Breast epithelium (tissue), 4 donors: ENCODE data around the gene ASIC4. TPM values are rescaled to one million over a fixed set of nuclear protein-coding genes. Genes with fewer than 3 reads are reported as not detected.

Experiments
- DNase-seq, 2 donors: peaks; one replicate each; pipeline ENCODE4 v3.0.0-alpha.2; 2019; ENCODE audit warnings: low spot score in 2 of 2
- H3K27ac ChIP-seq, 2 donors: fragments of 200-600 bp; sonication (generic) in 1 of 2; one replicate each; pipeline ENCODE4 v1.5.1; 2016 to 2019; ENCODE audit warnings: mild to moderate bottlenecking in 1 of 2
- H3K27me3 ChIP-seq, 2 donors: fragments of 200-600 bp; sonication (generic) in 1 of 2; one replicate each; pipeline versions ENCODE4 v1.5.1 to v1.6.0; 2017 to 2019; ENCODE audit warnings: control low read depth in 1 of 2, mild to moderate bottlenecking in 1 of 2
- H3K36me3 ChIP-seq: fragments of 200-600 bp; one replicate; pipeline ENCODE4 v1.5.1; 2019
- H3K4me1 ChIP-seq, 2 donors: fragments of 200-600 bp; sonication (generic); one replicate each; pipeline ENCODE4 v1.5.1; 2016 to 2019; ENCODE audit warnings: control low read depth in 1 of 2
- H3K4me3 ChIP-seq, 3 donors: fragments of 200-600 bp; sonication (generic); 1 replicate in 2 of 3; 2 replicates in 1 of 3; pipeline ENCODE4 v1.5.1; 2016 to 2019; ENCODE audit warnings: mild to moderate bottlenecking in 3 of 3, moderate library complexity in 2 of 3
- H3K9me3 ChIP-seq, 2 donors: fragments of 200-600 bp; sonication (generic) in 1 of 2; one replicate each; pipeline ENCODE4 v1.5.1; 2016 to 2019; ENCODE audit warnings: control low read depth in 1 of 2
- POLR2A ChIP-seq: fragments of 450-650 bp; IDR thresholded peaks from one replicate; pipeline ENCODE4 v1.6.1; 2016; ENCODE audit warnings: antibody characterized with exemption, mild to moderate bottlenecking, moderate library complexity
- POLR2AphosphoS5 ChIP-seq, 3 donors: sonication (generic); formaldehyde crosslinking; IDR thresholded peaks; one replicate each; pipeline ENCODE4 v1.6.1; 2017; ENCODE audit warnings: antibody characterized with exemption in 3 of 3
- intact Hi-C: fragments of 100-400 bp; cut with DNase I; formaldehyde crosslinking; loops from one replicate; pipeline ENCODE4 v1.15.1; 2023; ENCODE audit warnings: low total_unique reads
- total RNA-seq, 3 donors: library from RNA; depleted of rRNA; stranded (reverse); fragments of >200 nt; gene quantifications; one replicate each; pipeline ENCODE4 v1.1.0, GENCODE V29; 2016
- TF ChIP-seq, protein P1 (sequence below), 3 donors: fragments of 450-650 bp; IDR thresholded peaks; one replicate each; pipeline ENCODE4 v1.5.1; 2016 to 2017; ENCODE audit warnings: antibody characterized with exemption in 3 of 3, mild to moderate bottlenecking in 3 of 3, moderate library complexity in 3 of 3

ASIC4 gene
- total RNA-seq, 3 donors from 2014 or later = 0.44 TPM; not detected in 2

DNA sequence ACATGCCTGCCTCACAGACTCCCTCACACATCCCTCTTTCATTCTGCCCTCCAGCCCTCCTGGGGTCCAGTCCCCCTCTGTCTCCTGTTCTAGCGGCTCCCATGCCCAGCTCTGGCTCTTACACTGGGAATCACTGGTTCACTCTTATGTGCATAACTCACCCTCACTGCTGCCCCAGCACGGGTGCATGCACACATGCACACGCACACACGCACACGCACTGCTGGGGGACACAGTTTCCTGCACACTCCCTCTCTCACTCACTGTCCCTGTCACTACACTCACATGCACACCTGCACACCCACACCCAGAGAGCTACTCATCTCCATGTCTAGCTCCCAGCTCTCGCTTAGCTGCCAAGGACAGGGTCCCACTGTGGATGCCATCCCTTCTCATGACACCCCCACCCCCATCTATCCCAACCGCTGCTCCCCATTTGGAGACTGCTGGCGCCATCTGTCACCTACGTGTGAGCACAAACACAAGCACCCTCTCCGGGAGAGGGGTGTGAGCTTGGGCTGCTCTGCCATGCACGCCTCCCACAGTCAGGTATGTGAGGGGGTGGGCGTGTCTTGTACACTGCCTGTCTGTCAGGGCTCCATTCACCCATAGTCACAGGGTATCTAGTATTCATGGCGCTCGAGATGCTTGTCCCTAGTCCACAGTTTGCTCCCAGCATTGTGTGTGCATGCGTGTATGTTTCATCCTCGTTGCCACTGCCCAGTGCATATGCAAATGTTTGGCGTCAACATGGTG is 1.8 kb downstream of the ASIC4 start:
- TF ChIP-seq, protein P1, sequence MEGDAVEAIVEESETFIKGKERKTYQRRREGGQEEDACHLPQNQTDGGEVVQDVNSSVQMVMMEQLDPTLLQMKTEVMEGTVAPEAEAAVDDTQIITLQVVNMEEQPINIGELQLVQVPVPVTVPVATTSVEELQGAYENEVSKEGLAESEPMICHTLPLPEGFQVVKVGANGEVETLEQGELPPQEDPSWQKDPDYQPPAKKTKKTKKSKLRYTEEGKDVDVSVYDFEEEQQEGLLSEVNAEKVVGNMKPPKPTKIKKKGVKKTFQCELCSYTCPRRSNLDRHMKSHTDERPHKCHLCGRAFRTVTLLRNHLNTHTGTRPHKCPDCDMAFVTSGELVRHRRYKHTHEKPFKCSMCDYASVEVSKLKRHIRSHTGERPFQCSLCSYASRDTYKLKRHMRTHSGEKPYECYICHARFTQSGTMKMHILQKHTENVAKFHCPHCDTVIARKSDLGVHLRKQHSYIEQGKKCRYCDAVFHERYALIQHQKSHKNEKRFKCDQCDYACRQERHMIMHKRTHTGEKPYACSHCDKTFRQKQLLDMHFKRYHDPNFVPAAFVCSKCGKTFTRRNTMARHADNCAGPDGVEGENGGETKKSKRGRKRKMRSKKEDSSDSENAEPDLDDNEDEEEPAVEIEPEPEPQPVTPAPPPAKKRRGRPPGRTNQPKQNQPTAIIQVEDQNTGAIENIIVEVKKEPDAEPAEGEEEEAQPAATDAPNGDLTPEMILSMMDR (IDR thresholded peaks at IDR 0.05) = no peak
- TF ChIP-seq POLR2AphosphoS5 (IDR thresholded peaks at IDR 0.05) = no peak

DNA sequence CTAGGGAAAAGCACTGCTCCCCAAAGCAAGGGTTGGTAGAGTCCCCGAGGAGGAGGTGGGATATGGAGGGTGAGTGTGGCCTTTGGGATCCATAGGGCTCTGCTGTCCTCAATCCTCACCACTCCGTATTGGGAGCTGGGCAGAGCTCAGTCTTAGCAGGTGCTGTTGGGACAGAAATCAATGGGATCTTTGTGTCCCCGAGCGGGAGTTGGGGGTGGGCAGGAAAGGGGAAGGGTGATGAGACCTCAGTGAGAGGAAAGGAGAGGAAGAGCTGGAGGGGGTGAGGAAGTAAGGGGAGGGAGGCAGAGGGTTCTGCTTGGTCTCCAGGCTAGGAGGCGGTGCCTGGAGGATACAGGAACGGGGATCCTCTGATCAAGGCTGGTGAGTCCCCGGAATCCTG is 2.6 kb downstream of the ASIC4 start:
- H3K9me3 ChIP-seq = no peaks in the 10 kb centered on the region
- peaks cover 0 to 17% of the 10 kb centered on the region in 2 donors for H3K27me3 ChIP-seq
- no peak overlapping the region for H3K4me3 ChIP-seq
- H3K27ac ChIP-seq = no peak overlapping the region
- DNase-seq = no peak
- TF ChIP-seq, protein P1 (IDR thresholded peaks at IDR 0.05) = no peak
- TF ChIP-seq POLR2AphosphoS5 (IDR thresholded peaks at IDR 0.05) = no peak
- no peak for TF ChIP-seq POLR2A
- intact Hi-C loops = no loop called here
- no peaks in the 10 kb centered on the region for H3K4me1 ChIP-seq
- H3K36me3 ChIP-seq = no peaks in the 10 kb centered on the region

More for the DNA sequence above, 1.8 kb downstream of the ASIC4 start:
- Histone ChIP-seq H3K27me3 (peaks cover 0 to 13% of the 10 kb centered on the region in 2 donors), H3K4me1 (no peaks in the 10 kb centered on the region), H3K36me3 (no peaks in the 10 kb centered on the region), H3K27ac (no peak overlapping the region), H3K9me3 (no peaks in the 10 kb centered on the region), H3K4me3 (no peak overlapping the region)
- no peak for DNase-seq
- intact Hi-C loops = no loop called here

DNA sequence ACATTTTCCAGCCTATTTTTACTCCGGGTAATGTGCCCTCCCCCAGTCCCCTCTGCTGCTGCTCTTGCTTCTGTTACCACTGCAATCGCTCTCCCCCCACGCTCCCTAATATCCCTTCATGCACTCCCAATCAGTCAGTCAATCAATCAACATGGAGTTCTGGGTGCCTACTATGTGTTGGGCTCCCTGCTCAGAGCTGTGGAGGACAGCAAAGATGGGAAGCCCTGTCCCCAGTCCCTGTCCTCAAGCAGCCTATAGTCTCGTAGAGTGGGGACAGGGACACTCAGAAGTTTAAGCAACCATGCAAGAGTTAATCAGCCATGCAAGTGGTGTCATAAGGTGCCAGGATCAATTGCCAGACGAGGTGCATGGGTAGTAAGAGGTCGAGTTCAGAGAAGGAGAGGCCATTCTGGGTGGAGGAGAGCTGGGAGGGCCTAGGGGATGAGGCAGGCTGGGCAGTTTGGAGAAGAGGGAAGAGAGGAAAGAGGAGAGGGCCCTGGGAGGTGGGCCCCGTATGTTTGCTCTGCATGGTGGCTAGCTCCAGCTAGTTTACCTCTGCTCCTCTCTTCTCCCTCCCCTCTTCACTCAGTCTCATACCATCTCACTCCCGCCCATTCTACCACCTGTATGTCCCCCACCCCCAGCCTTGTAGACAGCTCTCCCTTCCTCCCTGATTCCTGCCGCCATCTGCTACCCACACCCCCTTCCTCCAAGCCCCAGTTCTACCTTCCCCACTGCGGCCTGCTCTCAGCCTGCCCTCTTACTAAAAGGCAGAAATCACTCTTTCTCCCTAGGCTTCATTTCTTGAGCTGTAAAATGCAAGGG is 3.9 kb downstream of the ASIC4 start:
- no peak overlapping the region for H3K4me3 ChIP-seq

DNA sequence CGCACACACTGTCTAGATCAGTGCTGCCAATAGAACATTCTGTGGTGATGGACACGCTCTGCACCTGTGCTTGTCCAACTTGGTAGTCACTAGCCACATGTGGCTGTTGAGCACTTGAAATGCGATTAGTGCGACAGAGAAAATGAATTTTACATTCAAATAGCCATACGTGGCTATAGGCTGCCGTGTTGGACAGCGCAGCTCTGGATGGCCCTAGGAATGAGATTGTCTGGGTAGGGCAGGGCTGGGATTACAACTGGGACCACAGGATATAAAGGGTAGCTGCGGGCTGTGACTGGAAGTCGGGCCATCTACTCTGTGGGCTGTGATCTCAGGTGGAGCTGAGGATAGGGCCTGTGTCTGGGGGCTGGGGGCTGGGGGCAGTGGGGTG is 5.2 kb downstream of the ASIC4 start:
- intact Hi-C loops = no loop called here
- TF ChIP-seq POLR2AphosphoS5 (IDR thresholded peaks at IDR 0.05) (no peak), POLR2A (no peak)
- TF ChIP-seq, protein P1 (IDR thresholded peaks at IDR 0.05) = no peak

More for the DNA sequence above, 3.9 kb downstream of the ASIC4 start:
- H3K9me3 ChIP-seq = no peaks in the 10 kb centered on the region
- TF ChIP-seq POLR2AphosphoS5 (IDR thresholded peaks at IDR 0.05) (no peak), POLR2A (no peak)
- TF ChIP-seq, protein P1 (IDR thresholded peaks at IDR 0.05) = no peak
- H3K27me3 ChIP-seq = peaks cover 2 to 21% of the 10 kb centered on the region in 2 donors
- H3K36me3 ChIP-seq = no peaks in the 10 kb centered on the region
- H3K27ac ChIP-seq = no peak overlapping the region
- no peak for DNase-seq
- H3K4me1 ChIP-seq = peaks cover 0 to 8% of the 10 kb centered on the region in 2 donors
- intact Hi-C loops = no loop called here

DNA sequence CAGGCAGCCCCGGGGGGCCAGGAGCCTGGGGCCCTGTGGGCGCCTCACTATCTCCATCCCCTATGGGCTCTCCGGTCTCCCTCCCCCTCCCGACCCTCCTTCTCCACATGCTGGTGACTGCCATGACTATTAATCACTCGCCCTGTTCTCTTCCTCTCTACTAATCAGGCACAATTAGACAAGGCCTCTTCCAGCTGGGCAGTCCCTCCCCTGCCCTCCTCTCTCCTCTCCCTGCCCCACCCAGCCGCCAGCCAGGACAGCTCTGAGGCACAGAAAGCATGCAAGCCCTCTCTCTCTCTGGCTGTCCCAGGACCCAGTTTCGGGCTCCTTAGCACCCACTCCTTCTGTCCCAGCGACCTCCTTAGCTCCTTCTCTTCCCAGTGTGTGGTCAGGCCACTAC is 5.8 kb downstream of the ASIC4 start:
- Histone ChIP-seq H3K4me3 (no peak overlapping the region), H3K27me3 (peaks cover 2 to 38% of the 10 kb centered on the region in 2 donors), H3K9me3 (no peaks in the 10 kb centered on the region), H3K27ac (no peak overlapping the region), H3K4me1 (peaks cover 0 to 8% of the 10 kb centered on the region in 2 donors), H3K36me3 (no peaks in the 10 kb centered on the region)
- intact Hi-C loops = loop anchor here (10.0 kb wide), 2 partner anchors 45 to 115 kb away; no protein-coding TSS in a partner anchor
- TF ChIP-seq POLR2A = no peak
- TF ChIP-seq, protein P1 (IDR thresholded peaks at IDR 0.05) = no peak
- no peak for TF ChIP-seq POLR2AphosphoS5 (IDR thresholded peaks at IDR 0.05)
- no peak for DNase-seq

More for the DNA sequence above, 5.2 kb downstream of the ASIC4 start:
- Histone ChIP-seq H3K4me3 (no peak overlapping the region), H3K9me3 (no peaks in the 10 kb centered on the region), H3K27ac (no peak overlapping the region), H3K4me1 (peaks cover 0 to 8% of the 10 kb centered on the region in 2 donors), H3K27me3 (peaks cover 2 to 33% of the 10 kb centered on the region in 2 donors), H3K36me3 (no peaks in the 10 kb centered on the region)
- no peak for DNase-seq
